HG03097 (cell line): Measurements from ENCODE around the gene PRKAR1A.

Source experiments
- ATAC-seq: cut with Tn5 transposase; IDR thresholded peaks from one replicate; pipeline ENCODE4 v1.9.1; 2021; ENCODE audit not compliant: unreplicated experiment, low FRiP score

Gene PRKAR1A

DNA sequence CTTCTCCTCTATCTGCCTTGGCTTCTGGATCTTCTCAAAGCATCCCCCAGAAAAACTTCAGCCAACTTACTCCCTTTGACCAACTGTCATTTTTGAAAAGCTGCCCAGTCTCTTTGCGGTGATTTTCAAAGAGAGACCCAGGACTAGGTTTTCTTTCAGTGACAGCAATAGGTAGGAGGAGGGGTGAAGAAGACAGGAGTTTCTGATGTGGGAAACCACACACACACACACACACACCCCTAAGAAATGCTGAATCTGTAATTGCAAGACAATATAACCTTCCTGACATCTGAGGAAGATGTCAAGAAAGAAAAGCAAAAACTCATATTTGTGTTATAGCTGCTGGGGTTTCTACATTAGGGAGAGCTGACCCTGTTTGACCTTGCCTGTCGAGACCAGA lies 83.8 kb downstream of the PRKAR1A start:
- no peak for ATAC-seq

DNA sequence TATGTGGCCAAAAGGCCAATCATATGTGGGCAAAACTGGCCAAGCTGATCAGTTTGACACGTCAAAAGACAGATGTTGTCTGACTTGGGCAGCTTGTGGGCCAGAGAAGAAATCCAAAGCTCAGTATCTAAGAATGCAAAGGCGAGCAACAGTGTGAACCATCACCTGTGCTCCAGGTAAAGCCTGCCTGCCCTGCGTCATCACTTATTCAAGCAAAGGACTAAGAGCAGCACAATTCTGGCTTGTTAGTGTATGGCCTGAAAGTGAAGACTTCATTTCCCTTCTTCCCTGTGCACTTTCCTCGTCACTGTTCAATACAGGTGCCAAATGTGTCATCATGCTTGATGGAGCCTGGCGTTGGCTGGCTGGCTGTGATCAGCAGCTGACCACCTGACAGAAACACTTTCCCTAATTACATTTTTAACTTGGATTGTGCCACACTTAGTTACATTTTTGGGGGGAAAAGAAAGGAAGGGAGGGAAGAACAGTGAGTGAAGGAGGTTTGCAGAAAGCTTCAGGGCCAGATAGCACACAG lies 84.2 kb downstream of the PRKAR1A start:
- ATAC-seq = no peak

DNA sequence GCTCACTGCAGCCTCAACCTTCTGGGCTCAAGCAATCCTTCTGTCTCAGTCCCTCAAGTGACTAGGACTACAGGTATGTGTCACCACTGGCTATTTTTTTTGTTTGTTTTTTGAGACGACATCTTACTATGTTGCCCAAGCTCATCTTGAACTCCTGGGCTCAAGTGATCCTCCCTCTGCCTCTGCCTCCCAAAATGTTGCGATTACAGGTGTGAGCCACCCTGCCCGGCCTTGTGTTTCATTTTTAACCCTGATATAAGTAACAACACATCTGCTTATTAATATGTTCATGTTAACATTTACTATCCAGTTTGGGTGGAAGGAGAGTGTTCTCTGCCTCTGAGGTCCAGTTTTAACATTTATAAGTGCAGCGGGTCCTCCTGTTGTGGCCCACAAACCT lies 85.8 kb downstream of the PRKAR1A start:
- ATAC-seq = no peak

DNA sequence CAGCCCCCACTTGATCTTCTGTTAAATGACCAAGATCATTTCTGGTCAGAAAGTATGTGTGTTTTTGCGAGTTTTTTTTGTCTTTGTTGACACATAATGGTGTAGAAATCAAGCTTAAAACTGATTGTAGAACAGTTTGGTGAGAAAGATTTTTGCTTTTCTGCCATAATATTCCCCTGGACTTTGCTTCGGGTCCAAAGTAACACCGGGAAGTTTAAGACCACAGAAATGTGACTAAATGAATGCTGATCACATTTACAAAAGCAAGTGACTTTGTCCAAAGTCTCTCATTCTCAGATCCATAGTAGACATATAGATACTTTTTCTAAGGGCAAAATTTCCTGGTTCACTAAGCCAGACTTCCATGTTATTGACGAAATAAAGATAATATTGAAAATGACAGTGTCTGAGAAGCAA lies 86.3 kb downstream of the PRKAR1A start:
- ATAC-seq = no peak

DNA sequence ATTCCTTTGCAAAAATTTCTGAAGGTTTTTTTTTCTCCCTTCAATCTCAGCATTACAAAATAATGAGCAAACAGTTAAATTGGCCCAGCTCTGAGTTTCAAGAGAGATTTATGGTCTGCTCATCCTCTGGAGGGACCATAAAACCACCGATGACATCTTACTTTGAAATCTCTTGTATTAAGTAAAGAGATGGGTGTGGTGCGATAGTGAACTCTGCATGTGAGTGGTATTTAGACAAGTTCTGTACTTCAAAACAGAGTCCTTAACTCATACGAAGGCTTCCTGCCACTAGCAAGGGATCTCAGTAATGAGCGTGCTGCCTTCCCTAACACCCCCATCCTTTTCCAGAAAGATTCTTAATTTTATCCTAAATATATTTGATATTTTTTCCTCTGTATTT lies 86.9 kb downstream of the PRKAR1A start:
- ATAC-seq = no peak

DNA sequence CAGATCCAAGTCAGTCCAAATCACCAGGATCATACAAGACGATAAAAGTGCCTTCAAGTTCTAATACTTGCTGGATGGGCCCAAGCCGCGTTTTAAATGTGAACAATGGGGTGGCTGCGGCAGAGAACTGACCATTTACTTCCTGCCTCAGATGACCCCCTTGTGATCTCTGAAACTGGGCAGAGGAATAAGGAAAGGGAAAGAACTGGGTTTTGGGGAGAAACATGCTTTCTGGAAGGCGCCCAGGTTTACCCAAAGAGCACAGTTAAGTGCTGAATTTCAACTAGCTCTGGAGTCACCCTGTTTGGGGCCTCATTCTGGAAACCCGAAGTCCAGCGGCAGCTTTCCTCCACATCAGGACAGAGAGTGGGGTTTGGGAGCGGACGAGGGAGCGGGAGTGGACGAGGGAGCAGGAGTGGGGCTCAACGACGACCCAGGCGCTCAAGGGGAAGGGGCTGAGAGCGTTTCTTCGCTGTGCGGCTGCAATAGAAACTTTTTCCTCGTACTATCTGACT lies 87.4 kb downstream of the PRKAR1A start:
- no peak for ATAC-seq

DNA sequence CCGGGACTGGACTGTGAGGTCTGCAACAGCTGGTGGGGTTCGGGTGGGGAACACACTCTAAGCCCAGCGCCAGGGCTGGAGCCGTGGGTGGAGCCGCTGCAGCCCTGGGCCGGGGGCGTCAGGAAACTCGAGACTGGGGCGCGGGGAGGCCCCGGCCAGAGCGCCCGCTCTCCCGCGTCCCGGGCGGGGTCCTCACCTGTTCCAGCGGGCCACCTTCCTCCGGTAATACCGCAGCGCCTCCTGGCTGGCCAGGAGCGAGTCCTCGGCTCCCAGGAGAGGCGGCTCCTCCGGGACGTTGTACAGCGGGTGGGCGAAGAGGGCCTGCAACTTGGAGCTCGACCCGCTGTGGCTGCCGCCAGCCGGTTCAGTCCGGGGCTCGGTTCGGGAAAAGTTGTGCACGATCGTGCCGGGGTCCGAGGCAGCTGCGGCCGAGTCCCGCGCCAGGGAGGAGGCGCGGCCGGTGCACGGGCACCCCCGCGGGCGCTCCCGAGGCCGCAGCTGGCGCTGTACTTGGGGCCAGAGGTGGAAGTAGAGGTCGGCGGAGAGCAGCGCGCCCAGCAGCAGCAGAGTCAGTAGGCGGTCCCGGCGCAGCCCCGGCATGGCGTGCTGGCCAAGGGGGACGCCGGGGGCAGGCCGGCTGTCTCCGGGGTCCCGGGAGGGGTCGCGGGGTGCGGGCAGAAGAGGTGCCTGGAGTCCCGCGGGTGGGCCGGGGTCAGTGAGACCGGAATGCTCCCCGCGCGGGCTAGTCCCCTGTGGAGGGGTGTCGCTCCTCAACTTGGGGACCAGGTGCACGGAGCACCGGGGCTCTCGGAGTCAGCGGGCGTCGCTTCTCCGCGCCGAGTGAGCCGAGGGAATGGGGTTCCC lies 88.1 kb downstream of the PRKAR1A start:
- ATAC-seq = no peak
